HG03066 (cell line): ENCODE data around the gene CDYL.

Experiments
- ATAC-seq: cut with Tn5 transposase; IDR thresholded peaks from one replicate; pipeline ENCODE4 v1.9.1; 2021; ENCODE audit warnings: low read depth; ENCODE audit not compliant: unreplicated experiment

Gene CDYL

DNA sequence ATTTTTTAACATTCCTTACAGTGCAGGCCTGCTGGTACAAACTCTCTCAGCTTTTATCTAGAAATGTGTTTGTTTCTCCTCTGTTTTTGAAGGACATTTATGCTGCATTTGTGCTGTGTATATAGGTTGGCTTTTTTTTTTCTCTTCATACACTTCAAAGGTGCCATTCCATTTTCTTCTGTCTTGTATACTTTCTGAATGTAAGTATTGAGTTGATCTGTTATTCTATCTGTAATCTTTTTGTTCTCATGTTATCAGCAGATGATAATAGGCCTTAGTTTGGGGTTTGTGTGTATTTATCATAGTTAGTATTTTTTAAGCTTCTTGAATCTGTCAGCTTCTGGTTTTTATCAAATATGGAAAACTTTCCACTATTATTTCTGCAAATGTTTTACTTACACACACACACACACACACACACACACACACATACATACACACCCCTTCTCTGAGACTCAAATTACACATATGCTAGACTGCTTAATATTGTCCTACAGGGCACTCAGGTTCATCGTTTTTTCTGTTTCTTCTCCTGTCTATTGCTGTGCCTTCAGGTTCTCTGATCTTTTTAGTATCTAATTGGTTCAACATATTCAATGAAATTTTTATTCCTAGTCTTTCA, 153.0 kb downstream of the CDYL start:
- no peak for ATAC-seq

DNA sequence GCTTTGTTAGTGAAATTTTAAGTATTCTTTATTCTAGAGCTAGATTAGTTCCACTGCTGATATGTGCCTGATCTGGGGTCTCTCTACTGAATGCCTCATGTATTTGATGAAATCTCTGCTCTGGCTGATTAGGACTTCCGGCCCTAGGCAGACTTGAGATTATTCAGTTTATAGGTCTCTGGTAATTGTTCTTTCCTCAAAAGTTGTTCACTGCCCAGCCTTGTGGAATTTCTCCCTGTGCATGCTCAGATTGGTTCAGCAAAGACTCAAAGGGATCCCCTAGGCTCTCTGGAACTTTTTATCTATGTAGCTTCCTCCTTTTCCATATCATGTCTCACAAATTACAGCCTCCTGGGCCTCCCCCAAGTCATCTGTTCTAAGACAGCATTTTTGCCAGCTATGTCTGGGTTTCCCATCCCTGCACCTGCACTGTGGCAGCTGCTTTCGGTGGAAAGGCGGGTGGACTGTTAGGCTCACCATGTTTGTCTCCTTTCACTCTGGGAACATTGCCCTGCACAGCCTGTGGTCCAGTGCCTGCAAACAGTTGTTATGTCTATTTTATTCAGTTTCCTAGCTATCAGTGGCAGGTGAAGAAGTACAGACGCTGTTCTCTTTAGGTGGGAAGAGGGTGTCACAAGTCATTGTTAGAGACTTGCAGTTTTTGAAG, 154.0 kb downstream of the CDYL start:
- ATAC-seq, result no peak

DNA sequence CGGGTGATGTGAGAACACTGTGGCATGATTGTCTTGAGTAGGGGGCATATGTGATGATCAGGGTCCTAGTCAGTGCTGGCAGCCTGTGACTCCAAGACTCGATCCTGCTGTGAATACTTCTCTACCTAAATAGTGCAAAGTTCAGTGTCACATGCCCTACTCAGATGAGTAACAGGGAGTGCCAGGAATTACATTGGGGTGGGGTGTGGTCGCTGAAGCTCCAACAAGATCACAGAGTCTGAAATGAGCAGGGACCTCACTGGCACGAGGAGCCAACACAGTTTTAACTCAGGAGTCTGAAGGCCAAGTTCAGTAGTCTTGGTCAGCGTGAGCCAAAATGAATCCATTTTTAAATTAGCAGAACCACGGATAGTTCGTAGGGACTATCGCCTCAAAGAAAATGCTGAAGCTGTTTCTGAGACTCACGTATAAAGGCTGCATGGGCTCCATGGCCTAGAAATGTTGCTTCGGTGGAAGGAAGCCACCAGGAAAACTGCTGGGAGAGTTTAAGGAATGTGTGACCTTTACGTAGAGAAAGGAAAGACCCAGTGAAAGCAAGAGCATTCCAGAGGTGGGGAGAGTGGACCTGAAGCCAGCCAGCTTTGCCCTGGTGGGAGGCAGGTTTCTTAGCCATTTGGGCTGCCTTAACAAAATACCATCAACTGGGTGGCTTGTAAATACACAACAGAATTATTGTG, 155.5 kb downstream of the CDYL start:
- ATAC-seq, result no peak

DNA sequence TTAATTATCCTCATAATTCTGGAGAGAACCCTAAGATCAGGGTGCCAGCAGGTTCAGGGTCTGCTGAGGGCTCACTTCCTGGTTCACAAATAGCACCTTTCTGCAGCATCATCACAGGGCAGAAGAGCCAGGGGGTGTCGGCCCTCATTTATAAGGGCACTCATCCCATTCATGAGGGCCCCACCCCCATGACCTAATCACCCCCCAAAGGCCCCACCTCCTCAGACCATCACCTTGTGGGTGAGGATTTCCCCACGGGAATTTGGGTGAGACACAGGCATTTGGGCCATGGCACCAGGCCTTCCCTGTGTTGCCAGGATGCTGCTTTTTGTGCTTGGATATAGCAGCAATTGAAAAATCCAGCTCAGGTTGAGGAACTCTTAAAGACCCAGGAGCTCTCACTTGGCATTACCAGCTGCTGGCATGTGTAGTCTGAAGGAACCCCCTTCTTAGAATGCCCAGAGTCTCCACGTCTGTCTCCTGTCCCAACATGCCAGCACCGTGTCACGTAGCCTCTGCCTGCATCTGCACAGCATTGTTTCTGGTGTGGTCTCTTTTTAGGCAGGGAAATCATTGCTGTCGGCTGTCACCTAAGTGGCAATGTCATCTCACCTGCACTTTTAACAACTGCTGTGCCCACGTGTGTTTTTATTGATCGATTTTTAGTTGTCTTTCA, 156.2 kb downstream of the CDYL start:
- ATAC-seq, result no peak

DNA sequence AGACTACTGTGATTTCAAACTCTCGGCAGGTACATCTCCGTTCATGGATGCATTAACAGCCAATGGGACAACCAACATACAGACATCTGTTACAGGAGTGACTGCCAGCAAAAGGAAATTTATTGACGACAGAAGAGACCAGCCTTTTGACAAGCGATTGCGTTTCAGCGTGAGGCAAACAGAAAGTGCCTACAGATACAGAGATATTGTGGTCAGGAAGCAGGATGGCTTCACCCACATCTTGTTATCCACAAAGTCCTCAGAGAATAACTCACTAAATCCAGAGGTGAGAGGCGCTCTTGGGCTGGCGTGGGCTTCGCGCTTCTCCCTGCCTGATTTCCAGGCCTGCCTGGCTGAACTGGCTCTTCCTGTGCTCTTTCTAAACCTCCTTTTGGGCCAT, 159.3 kb downstream of the CDYL start:
- no peak for ATAC-seq

DNA sequence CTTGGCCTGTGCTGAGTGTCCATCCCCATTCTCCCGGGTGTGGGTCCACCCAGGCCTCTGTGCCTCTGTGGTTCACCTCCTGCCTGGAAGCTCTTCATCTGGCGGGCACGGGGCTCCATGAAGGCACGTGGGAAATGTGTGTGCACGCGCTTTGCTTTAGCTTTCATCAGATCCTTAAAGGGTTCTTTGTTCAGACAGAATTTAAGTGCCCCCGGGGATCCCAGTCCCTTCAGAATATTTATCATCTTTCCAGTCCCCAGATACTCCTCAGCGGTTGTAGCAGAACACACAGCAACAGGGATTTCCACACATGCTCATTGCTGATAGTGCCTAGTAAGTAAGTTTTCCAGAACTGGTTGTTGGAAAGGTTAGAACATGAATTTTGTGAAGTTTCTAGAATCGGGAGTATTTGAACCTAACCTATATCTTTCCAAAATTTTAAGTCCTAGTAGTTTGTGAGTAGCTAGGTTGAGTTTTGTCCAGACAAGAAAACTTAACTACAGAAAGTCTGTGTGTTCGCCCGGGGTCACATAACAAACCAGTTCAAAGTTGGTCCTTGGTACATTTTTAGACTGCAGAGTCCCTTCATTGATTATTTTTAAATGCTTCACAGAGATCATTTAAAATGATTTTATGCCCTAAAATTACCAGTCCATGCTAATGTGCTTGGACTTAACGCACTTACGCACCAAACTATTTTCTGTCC, 159.9 kb downstream of the CDYL start:
- ATAC-seq, result no peak

DNA sequence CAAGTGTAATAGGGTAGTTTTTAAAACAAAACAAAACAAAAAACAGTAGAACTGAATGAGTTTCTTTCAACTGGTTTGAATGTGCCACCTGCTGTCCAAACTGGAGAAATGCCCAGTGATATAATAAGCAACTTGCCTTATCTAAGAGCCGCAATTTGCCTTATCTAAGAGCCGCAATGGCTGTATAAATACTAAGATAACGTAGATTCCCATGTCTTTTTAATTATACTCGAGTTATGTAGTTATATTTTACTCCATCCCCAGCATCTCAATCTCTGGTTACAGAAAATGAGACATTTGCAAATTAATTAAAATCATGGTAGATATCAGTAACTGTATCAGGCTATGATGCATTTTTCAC, 160.5 kb downstream of the CDYL start:
- ATAC-seq, result no peak

DNA sequence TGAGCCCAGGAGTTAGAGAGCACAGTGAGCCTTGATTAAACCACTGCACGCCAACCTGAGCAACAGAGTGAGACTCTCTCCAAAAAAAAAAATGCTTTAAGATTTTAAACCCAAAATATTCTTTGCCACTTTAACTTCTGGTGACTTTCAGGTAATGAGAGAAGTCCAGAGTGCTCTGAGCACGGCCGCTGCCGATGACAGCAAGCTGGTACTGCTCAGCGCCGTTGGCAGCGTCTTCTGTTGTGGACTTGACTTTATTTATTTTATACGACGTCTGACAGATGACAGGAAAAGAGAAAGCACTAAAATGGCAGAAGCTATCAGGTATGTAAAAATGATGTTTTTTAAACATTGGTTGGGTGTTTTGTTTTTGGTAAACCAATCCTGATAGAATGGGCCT, 161.2 kb downstream of the CDYL start:
- no peak for ATAC-seq

DNA sequence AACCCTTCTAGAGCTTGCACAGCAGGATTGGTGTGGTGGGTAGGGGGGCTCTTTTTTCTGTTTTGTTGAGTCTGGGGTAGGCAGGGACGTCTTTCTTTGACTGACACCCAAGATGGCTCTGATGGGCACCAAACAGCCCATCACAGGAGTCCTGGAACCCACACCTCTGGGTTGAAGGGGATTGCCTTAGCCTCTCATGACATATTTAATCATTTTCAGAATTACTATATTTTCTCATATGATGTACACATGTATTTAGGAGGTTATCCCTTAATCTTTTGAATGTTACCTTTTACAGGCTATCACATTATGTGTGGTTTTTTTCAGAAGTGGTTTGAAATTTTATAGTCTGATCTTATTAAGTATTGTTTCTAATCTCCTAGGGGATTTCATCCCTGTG, 163.0 kb downstream of the CDYL start:
- ATAC-seq, result no peak

DNA sequence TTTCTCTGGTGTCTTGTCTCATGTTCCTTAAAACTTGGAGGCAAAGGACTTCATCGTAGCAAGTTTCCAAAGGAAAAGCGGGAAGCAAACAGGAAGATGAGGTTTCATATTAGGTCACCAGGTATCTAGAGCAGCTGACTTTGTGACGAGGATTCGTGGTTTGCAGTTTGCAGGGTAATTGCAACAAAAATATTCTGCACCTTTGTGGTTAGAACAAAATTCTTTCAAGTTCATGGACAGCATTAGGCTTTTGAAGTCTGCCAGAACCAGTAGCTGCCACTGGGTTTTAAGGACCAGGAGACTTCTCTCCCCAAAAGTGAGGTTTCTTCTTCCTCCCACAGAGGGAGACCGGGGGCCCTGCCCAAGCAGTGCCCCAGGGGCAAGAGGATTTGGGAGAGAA, 164.2 kb downstream of the CDYL start:
- ATAC-seq, result no peak

DNA sequence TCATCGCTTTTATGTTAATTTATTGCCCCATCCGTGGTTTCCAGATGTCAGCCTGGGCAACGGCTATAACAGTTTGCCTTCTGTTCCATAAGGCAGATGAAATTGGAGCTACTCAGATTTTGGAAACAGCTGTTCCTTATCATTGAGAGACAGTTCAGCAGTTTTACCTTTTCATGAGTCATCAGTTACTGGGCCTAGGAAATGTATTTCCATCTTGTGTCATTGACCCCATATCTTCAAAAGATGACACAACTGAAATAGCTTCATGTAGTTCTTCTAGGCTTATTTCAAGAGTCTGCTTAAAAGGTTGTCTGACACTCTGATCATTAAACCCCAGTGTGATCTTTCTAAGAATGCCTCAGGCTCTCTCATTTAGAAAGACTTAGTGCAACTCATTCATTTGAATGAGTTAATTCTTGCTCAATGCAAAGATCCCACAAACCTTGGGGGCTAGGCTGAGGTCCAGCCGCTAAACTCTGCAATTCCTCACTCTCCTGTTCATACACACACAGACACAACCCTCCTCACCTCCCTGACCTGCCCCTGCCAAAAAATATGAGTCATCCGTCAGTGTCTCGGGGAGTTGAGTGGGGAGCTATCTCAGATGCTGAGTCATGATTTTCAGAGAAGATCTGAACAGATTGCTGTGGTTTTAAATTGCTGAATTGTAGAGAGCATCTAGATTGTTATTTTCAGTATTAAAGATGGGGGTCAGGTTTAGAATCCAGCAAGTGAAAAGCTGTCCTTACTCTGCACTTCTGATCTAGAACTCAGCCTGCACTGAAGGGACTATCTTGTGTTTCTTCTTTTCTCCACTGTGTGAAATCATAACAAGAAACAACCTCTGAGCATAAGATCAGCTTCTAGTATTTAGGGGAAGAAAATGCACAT, 165.8 kb downstream of the CDYL start:
- no peak for ATAC-seq

DNA sequence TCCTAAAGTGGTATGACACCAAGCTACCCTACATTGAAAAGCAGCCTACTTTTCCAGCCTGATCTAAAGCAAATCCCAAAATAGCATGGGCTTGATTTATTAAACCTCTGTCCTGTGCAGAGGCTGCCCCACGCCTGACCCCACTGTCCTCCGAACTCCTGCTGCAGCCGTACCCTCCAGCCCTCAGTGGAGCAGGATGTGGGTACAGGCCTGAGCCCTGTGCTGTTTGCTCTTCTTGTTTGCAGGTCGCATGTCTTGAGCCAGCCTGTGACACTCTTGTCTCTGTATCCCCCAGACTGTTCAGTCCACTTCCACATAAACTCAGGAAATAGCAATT, 166.4 kb downstream of the CDYL start:
- ATAC-seq, result no peak

DNA sequence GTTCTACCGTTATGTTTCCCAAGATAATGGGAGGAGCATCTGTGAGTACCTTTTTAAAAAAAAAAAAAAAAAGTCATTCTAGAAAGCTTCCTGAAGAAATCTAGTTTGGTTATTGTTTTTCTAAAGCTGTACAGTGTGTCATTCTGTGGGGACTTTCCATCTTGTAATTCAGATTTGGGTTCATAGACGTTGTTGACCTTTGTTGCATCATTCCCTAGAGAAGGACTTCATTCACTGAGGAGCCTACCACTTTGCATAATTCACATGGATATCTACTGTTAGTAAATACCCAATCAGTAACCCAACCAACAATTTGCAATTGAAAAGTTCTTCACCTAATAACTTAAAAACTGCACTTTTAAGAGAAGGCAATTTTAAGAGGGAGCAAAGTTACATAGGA, 167.5 kb downstream of the CDYL start:
- no peak for ATAC-seq

DNA sequence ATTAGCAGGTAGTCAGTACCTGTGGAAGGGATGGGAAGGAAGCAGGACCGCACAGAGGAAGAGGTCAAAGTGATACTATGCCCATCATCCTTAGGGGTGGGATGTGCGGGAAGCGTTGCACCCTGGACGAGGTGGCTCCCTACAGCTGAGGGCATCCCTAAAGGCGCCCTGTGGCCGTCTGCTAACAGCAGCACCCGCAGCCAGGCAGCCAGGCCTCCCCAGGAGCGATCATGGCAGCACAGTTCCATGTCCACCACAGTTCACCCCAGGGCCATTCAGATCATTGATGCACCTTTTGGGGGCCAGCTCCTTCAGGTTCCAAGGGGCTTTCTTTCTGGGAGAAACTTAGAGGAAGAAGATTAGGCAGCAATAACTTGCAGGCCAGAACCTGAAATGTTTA, 168.1 kb downstream of the CDYL start:
- no peak for ATAC-seq

DNA sequence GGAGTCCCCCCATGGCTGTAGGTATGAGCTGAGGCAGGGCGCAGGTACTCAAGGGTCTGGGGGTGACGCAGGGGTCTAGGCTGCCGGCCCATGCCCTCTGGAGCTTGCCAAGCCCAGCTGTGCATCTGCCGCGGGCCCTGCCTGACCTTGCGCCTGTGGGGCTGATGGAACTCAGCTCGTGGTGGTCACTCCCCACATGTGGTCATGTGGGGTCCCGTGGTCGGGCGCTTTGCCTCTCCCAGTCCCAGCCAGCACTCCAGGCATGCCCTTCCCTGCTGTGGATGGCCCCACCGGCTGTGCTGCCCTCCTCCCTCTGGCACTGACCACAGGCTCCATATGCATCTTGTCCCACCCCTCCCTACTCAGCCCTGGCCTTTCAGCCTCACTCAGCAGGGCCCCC, 170.3 kb downstream of the CDYL start:
- no peak for ATAC-seq

DNA sequence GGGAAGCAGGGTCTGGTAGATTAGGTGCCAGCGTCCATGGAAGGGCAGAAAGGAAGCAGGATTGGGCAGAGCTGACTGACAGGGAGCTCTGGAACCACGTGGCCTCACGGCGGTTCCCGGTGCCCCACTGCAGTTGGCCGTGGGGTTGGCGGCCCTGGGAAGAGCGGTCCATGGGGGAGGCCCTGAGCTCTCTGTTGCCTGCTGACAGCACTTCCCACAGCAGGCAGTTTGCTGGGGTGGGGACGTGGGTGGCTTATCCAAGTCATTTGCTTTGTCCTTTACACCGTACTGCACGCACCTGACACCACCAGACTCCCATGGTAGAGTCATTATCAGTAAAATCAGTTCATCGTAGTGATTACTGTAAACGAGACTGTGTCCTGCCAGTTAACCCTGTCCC, 171.5 kb downstream of the CDYL start:
- ATAC-seq, result no peak

DNA sequence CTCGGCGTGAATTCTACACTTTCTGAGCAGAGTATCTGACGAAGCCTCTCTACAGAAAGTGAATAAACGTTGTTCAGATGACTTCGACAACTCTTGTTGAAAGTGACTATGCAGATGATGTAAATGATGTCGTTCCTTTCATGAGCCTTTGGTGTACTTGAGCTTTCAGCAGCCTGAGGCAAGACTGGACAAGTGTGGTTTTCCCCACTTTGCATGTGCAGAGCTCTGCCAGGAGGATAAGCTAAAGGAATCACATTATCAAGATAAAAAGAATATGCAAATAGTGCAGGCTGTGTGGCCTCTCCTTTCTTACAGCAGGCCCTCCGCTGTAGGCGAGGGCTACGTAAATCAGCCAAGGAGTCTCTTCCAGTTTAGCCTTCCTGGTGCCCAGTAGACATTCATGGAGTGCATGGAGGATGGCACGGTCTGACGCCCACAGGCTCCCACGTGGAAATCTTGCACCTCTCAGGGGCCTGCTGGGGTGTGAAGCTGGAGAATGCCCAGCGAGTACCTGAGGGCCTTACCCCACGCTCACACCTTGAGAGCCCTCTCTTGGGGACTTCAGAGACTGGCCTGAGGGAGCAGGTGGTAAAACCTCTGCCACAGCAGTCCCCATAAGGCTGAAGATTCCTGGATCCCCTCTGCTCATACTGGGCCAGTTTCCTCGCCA, 172.7 kb downstream of the CDYL start:
- ATAC-seq, result no peak

DNA sequence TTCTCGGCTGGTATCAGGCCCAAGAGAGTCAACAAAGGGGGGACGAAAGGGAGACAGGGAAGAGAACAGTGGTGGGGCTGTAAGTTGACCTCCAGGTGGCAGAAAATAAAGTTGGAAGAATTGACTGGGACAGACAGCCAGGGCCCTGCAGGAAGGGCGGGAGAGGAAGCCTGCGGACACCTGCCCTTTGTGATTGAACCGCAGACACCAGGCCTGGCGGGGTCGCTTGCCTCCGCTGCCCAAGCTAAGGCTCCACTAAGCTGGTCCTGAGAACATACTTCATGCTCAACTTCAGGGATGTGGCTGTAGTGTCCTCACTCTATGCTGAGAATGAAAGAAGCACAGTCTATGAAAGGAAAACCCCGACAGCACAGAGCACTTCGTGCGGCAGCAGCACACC, 173.9 kb downstream of the CDYL start:
- ATAC-seq, result no peak

DNA sequence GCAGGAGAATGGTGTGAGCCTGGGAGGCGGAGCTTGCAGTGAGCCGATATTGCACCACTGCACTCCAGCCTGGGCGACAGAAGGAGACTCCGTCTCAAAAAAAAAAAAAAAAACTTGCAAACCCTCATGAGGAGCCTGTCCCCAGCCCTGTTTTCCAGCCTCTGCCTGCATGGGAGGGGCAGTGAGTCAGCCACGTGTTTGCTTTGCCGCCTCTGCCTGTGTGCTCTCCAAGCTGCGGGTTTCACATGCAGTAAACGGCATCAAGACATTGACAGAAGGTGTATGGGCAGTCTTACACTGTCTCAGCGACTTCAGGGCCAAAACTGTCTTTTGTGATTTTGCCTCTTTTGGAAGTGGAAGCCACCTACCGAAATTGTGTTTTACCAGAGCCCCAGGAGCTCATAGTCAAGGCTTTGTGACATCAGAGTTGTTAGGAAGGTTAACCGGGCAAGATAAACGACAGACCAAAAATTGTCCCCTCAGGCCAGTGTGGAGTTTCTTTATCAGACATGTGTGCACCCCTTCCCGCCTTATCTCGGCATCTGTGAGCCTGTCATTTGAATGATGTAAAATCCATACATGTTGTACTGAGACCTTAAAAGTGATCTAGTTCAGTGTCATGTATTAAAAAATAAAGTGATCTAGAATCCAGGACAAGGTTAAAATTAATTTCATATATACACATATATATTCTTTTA, 174.8 kb downstream of the CDYL start:
- ATAC-seq, result no peak
